ENCODE measurements around the gene SPIN2A.
"Not testable (repeated sequence)": the region's sequence is repeated elsewhere in the genome, so short reads cannot be mapped to it uniquely, and the experiment has no call there.

The SPIN2A gene

DNA sequence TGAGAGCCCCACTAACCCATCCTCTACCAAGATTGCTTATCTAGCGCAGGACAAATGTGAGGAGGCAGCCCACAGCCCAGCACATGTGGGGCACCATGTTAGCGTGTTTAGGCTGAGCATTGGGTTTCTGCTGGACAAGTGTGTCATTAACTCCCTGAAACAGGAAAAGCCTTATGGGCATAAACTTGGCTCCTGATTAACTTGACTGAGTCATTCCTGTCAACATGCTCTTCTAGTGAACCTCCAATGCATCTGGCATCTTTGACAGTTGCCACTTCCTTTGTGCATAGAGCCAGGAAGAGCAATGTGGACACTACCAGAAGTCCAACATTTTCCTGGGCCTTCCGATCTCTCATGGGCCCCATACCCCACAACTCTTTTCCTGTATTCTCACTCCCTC, 2.5 kb downstream of the SPIN2A start:
- H2AFZ ChIP-seq (ENCODE audit: low read length, unreplicated experiment) = no peak overlapping the region
- H3K27ac ChIP-seq (ENCODE audit: low read depth, low read length) = no peak overlapping the region
- H3K27me3 ChIP-seq (ENCODE audit: insufficient read depth, low read length) = no peaks in the 10 kb centered on the region
- H3K4me3 ChIP-seq (ENCODE audit: low read depth, low read length) = no peak overlapping the region
- H3K79me2 ChIP-seq (ENCODE audit: control insufficient read depth, insufficient read depth, low read length, unreplicated experiment) = no peaks in the 10 kb centered on the region
- H3K36me3 ChIP-seq (ENCODE audit: insufficient read depth, low read length) = no peaks in the 10 kb centered on the region
- no peaks in the 10 kb centered on the region for H3K4me1 ChIP-seq (ENCODE audit: control insufficient read depth, insufficient read depth, low read length, unreplicated experiment)

DNA sequence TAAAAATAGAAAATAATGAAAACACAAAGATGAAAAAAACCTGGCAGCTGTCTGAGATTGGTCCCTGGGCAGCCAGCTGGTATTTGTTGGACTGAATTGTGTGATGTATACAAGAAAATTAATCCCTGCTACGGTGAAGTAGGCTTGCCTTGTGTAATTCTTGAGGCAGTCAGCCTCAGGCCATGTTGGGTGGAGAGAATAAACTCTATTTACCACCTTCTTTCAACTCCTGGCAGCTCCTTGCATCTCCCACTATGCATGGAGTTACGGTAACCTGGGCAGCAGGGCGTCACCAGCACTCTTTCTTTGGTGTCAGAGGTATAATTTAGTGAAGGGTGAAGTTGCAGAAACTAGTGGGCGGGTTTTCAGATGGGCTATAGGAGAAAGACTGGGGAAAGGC, 3.5 kb downstream of the SPIN2A start:
- Histone ChIP-seq H3K79me2 (ENCODE audit: control insufficient read depth, insufficient read depth, low read length, unreplicated experiment) (no peaks in the 10 kb centered on the region), H2AFZ (ENCODE audit: low read length, unreplicated experiment) (no peak overlapping the region), H3K27ac (ENCODE audit: low read depth, low read length) (no peak overlapping the region), H3K4me3 (ENCODE audit: low read depth, low read length) (no peak overlapping the region), H3K27me3 (ENCODE audit: insufficient read depth, low read length) (no peaks in the 10 kb centered on the region), H3K36me3 (ENCODE audit: insufficient read depth, low read length) (no peaks in the 10 kb centered on the region), H3K4me1 (ENCODE audit: control insufficient read depth, insufficient read depth, low read length, unreplicated experiment) (no peaks in the 10 kb centered on the region)

DNA sequence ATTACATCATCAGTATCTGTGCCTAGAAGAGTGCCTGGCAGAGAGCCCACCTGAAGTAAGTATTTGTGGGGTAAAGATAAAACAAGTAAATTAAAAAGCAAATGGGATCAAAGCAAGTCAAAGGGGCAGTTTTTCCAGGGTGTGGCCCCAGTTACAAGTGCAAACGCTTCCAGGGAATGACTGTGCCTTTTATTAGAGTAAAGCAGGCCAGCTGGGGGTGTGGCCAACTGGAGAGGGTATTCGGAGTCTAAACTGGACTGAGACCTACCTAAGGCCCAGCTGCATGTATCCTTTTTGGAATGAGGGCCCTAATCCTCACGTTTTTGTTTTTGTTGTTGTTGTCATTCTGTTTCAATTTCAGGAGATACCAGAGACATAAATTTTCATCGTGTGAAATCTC, 3.9 kb downstream of the SPIN2A start:
- H3K4me3 ChIP-seq (ENCODE audit: low read depth, low read length); H3K4me1 ChIP-seq (ENCODE audit: control insufficient read depth, insufficient read depth, low read length, unreplicated experiment); H3K27ac ChIP-seq (ENCODE audit: low read depth, low read length); H3K36me3 ChIP-seq (ENCODE audit: insufficient read depth, low read length); H3K27me3 ChIP-seq (ENCODE audit: insufficient read depth, low read length); H2AFZ ChIP-seq (ENCODE audit: low read length, unreplicated experiment); H3K79me2 ChIP-seq (ENCODE audit: control insufficient read depth, insufficient read depth, low read length, unreplicated experiment): not testable (repeated sequence)

DNA sequence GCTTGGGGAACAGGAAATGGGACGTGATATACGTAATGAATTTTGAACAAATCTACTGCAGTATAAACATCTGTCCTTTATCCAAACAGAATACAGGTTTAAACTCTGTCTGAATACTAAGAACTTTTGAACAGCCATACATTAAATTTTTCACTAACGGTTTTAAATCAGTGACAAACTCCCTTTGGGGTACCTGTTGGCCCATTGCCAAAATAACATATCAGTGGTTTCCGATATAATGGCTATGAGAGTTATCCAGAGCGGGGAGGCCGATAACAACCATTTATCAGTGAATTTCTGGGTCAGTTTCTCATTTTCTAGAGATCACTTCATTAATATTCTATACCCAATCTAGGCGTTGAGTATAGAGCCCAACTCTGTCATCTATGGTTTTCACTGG, 5.2 kb downstream of the SPIN2A start:
- no peaks in the 10 kb centered on the region for H3K79me2 ChIP-seq (ENCODE audit: control insufficient read depth, insufficient read depth, low read length, unreplicated experiment)

DNA sequence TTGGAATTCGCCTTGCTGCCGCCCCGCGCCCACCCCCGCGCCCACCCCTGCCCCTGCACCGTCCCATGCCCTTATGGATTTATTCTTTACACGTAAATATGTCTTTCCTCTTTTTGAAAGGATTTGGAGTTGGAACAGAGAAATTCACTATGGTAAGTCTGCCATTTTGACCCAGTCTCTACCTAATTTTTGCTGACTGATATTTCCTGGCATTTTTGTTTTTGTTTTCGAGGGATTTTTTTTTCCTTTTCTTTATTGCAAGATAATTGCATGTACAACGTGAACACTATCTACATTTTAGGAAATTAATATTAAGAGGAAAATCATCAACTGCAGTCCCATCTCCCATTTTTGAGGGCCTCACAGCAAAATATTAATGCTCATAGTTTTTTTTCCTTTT, 15.4 kb downstream of the SPIN2A start:
- Histone ChIP-seq H3K27ac (ENCODE audit: low read depth, low read length) (no peak overlapping the region), H2AFZ (ENCODE audit: low read length, unreplicated experiment) (peak overlapping the region; percentile 40), H3K27me3 (ENCODE audit: insufficient read depth, low read length) (no peaks in the 10 kb centered on the region), H3K4me1 (ENCODE audit: control insufficient read depth, insufficient read depth, low read length, unreplicated experiment) (no peaks in the 10 kb centered on the region), H3K79me2 (ENCODE audit: control insufficient read depth, insufficient read depth, low read length, unreplicated experiment) (no peaks in the 10 kb centered on the region), H3K4me3 (ENCODE audit: low read depth, low read length) (peak overlapping the region; percentile 82), H3K36me3 (ENCODE audit: insufficient read depth, low read length) (no peaks in the 10 kb centered on the region)

More for the DNA sequence above, 5.2 kb downstream of the SPIN2A start:
- Histone ChIP-seq H2AFZ (ENCODE audit: low read length, unreplicated experiment) (no peak overlapping the region), H3K36me3 (ENCODE audit: insufficient read depth, low read length) (no peaks in the 10 kb centered on the region), H3K27me3 (ENCODE audit: insufficient read depth, low read length) (no peaks in the 10 kb centered on the region), H3K4me3 (ENCODE audit: low read depth, low read length) (no peak overlapping the region), H3K27ac (ENCODE audit: low read depth, low read length) (no peak overlapping the region), H3K4me1 (ENCODE audit: control insufficient read depth, insufficient read depth, low read length, unreplicated experiment) (no peaks in the 10 kb centered on the region)

DNA sequence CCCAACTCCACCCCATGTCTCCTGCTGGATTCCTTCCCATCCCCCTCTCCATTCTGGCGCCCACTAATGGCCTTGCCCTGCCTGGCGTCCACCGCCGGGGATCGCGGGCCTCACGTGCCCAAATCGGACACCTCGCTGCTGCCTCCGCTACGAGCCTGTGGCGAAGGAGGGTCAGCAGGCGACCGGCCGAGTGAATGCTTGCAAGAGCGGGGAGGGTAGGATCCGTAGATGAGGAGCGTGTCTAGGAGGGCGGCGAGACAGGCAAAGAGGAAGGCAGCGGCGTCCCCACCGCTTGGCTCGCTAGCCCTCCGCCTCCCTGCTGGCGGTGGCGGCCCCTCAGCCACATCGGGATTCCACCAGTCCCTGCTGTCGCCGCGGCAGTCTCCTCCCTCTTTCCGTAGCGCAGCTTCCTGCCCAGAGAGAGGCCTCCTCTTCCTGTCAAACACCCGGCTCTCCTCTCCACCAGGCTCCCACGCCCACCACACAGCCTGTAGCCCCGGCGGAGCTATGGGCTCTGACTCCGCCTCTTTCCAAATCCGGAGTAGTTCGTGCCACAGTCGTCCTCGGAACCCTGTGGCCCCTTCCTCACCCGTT, 15.9 kb downstream of the SPIN2A start, which contains the start of gene SPIN2B:
TSS of gene SPIN2B (minus strand) at position 387 of the 594 bp plus-strand sequence.
- H3K27ac ChIP-seq (ENCODE audit: low read depth, low read length) = no peak within 1 kb of the TSS
- H3K4me1 ChIP-seq (ENCODE audit: control insufficient read depth, insufficient read depth, low read length, unreplicated experiment) = no peaks in the 10 kb centered on the region
- H3K4me3 ChIP-seq (ENCODE audit: low read depth, low read length) = peak within 1 kb of the TSS; percentile 82
- H3K27me3 ChIP-seq (ENCODE audit: insufficient read depth, low read length) = no peaks in the 10 kb centered on the region
- H3K36me3 ChIP-seq (ENCODE audit: insufficient read depth, low read length) = no peaks in the 10 kb centered on the region
- no peaks in the 10 kb centered on the region for H3K79me2 ChIP-seq (ENCODE audit: control insufficient read depth, insufficient read depth, low read length, unreplicated experiment)
- peak within 1 kb of the TSS; percentile 40 for H2AFZ ChIP-seq (ENCODE audit: low read length, unreplicated experiment)

DNA sequence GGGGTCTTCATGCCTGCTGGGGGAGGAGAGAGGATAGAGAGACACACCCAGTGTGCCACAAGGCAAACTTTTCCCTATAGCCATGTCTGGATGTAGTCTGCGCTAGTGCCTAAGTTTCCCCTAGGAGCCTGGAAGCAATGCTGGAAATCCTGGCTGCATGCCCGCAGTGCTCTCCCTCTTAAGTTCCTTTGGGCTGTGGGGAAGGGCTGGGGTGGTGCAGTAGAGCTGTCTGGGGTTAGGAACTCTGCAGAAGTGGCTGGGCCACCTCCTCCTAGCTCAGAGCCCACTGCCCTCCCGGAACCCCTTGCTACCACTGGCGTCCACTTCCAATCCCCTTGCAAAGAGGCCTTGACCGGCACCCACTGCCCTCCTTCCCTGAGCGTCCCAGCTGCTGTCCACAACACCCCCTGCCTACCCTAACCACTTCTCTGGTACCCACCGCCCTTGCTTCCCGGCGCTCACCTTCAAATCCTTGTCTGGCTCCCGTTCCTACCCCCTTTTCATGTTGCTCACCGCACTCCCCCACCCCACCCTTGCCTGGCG, 16.5 kb downstream of the SPIN2A start:
- H3K4me3 ChIP-seq (ENCODE audit: low read depth, low read length) = peak overlapping the region; percentile 82
- not testable (repeated sequence) for H3K36me3 ChIP-seq (ENCODE audit: insufficient read depth, low read length); H3K4me1 ChIP-seq (ENCODE audit: control insufficient read depth, insufficient read depth, low read length, unreplicated experiment); H3K27ac ChIP-seq (ENCODE audit: low read depth, low read length); H3K79me2 ChIP-seq (ENCODE audit: control insufficient read depth, insufficient read depth, low read length, unreplicated experiment); H2AFZ ChIP-seq (ENCODE audit: low read length, unreplicated experiment); H3K27me3 ChIP-seq (ENCODE audit: insufficient read depth, low read length)

DNA sequence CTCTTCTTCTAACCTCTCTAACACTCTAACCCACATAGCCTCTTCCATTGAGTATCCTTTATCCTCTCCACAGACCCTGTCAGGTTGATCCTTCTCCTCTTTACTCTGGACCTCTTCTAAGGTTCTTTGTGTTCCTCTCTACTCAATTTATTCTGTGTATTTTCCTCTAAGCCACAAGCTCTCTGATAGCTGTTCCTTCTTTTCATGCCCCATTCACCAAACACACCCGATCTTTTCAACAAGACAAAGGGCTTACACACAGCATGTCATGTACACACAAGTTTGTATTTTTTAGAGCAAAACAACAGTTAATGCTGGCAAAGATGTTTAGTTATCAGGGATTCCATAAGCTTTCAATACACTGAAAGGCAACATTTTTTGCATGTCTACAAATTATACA, 17.8 kb downstream of the SPIN2A start:
- no peak overlapping the region for H2AFZ ChIP-seq (ENCODE audit: low read length, unreplicated experiment)

DNA sequence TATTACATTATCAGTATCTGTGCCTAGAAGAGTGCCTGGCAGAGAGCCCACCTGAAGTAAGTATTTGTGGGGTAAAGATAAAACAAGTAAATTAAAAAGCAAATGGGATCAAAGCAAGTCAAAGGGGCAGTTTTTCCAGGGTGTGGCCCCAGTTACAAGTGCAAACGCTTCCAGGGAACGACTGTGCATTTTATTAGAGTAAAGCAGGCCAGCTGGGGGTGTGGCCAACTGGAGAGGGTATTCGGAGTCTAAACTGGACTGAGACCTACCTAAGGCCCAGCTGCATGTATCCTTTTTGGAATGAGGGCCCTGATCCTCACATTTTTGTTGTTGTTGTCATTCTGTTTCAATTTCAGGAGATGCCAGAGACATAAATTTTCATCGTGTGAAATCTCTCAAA, 19.6 kb downstream of the SPIN2A start:
- not testable (repeated sequence) for H3K79me2 ChIP-seq (ENCODE audit: control insufficient read depth, insufficient read depth, low read length, unreplicated experiment); H2AFZ ChIP-seq (ENCODE audit: low read length, unreplicated experiment); H3K27me3 ChIP-seq (ENCODE audit: insufficient read depth, low read length); H3K36me3 ChIP-seq (ENCODE audit: insufficient read depth, low read length); H3K4me3 ChIP-seq (ENCODE audit: low read depth, low read length); H3K27ac ChIP-seq (ENCODE audit: low read depth, low read length); H3K4me1 ChIP-seq (ENCODE audit: control insufficient read depth, insufficient read depth, low read length, unreplicated experiment)

More for the DNA sequence above, 17.8 kb downstream of the SPIN2A start:
- Histone ChIP-seq H3K79me2 (ENCODE audit: control insufficient read depth, insufficient read depth, low read length, unreplicated experiment) (no peaks in the 10 kb centered on the region), H3K36me3 (ENCODE audit: insufficient read depth, low read length) (no peaks in the 10 kb centered on the region), H3K4me1 (ENCODE audit: control insufficient read depth, insufficient read depth, low read length, unreplicated experiment) (no peaks in the 10 kb centered on the region), H3K27me3 (ENCODE audit: insufficient read depth, low read length) (no peaks in the 10 kb centered on the region), H3K27ac (ENCODE audit: low read depth, low read length) (no peak overlapping the region), H3K4me3 (ENCODE audit: low read depth, low read length) (no peak overlapping the region)

DNA sequence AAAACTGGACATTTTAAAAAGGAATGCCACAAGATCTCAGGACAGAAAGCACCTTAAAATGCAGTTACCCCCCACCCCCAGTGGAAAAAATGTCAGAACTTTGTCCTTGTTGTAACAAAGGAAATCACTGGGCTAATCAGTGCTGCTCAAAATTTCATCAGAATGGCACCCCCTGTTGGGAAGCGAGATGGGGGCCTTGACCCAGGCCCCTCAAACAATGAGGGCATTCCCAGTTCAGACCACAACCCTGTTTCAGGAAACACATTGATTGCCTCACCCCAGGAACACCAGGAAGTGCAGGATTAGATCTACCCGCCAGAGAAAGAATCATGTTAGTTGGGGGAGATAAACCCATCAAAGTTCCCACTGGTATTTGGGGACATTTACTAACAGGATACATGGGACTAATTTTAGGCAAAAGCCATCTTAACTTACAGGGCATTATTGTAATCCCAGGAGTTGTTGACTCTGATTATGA, 32.2 kb downstream of the SPIN2A start:
- H3K4me3 ChIP-seq (ENCODE audit: low read depth, low read length) = no peak overlapping the region
- H3K79me2 ChIP-seq (ENCODE audit: control insufficient read depth, insufficient read depth, low read length, unreplicated experiment) = no peaks in the 10 kb centered on the region
- H2AFZ ChIP-seq (ENCODE audit: low read length, unreplicated experiment) = no peak overlapping the region
- H3K27me3 ChIP-seq (ENCODE audit: insufficient read depth, low read length) = no peaks in the 10 kb centered on the region
- no peaks in the 10 kb centered on the region for H3K36me3 ChIP-seq (ENCODE audit: insufficient read depth, low read length)
- H3K4me1 ChIP-seq (ENCODE audit: control insufficient read depth, insufficient read depth, low read length, unreplicated experiment) = no peaks in the 10 kb centered on the region
- H3K27ac ChIP-seq (ENCODE audit: low read depth, low read length) = no peak overlapping the region

DNA sequence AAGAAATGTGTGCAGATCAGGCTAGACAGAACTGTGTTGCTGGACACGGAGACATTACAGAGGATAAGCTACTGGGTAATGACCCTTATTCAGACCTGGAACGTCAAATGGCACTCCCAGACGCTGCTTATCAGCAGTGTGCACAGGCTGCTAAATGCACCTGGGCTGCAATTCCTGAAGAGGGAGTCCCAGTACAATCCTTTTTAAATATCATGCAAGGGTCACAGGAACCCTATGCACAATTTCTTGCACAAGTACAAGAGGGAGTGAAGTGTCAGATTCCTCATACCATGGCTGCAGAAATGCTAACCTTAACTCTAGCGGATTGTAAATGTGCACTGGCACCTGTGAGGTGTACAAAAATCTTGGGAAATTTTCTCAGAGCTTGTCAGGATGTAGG, 32.8 kb downstream of the SPIN2A start:
- no peak overlapping the region for H3K27ac ChIP-seq (ENCODE audit: low read depth, low read length)
- no peaks in the 10 kb centered on the region for H3K27me3 ChIP-seq (ENCODE audit: insufficient read depth, low read length)
- no peaks in the 10 kb centered on the region for H3K79me2 ChIP-seq (ENCODE audit: control insufficient read depth, insufficient read depth, low read length, unreplicated experiment)
- H3K36me3 ChIP-seq (ENCODE audit: insufficient read depth, low read length) = no peaks in the 10 kb centered on the region
- H2AFZ ChIP-seq (ENCODE audit: low read length, unreplicated experiment) = no peak overlapping the region
- no peak overlapping the region for H3K4me3 ChIP-seq (ENCODE audit: low read depth, low read length)
- no peaks in the 10 kb centered on the region for H3K4me1 ChIP-seq (ENCODE audit: control insufficient read depth, insufficient read depth, low read length, unreplicated experiment)
